Esophagus mucosa (tissue), 1 donor: ENCODE results near the gene RAC2. TPM values are rescaled to one million over a fixed set of nuclear protein-coding genes. Genes with fewer than 3 reads are reported as not detected.
A peak's percentile ranks its signal among the peaks of the same experiment; 100 is the strongest.
"Not testable (repeated sequence)": the region's sequence is repeated elsewhere in the genome, so short reads cannot be mapped to it uniquely, and the experiment has no call there.

Experiments
- ATAC-seq: fragments of 200-7000 bp; cut with Tn5 transposase; one replicate; pipeline ENCODE4 v1.9.1; 2020
- total RNA-seq: library from RNA; stranded (reverse); gene quantifications from one replicate; pipeline ENCODE4 v1.2.4, GENCODE V29; 2023
- donor health status: DM: yes; HTN: yes; CAD: no.

The RAC2 gene
- total RNA-seq, 1 donor from 2014 or later: 19.0 TPM

DNA sequence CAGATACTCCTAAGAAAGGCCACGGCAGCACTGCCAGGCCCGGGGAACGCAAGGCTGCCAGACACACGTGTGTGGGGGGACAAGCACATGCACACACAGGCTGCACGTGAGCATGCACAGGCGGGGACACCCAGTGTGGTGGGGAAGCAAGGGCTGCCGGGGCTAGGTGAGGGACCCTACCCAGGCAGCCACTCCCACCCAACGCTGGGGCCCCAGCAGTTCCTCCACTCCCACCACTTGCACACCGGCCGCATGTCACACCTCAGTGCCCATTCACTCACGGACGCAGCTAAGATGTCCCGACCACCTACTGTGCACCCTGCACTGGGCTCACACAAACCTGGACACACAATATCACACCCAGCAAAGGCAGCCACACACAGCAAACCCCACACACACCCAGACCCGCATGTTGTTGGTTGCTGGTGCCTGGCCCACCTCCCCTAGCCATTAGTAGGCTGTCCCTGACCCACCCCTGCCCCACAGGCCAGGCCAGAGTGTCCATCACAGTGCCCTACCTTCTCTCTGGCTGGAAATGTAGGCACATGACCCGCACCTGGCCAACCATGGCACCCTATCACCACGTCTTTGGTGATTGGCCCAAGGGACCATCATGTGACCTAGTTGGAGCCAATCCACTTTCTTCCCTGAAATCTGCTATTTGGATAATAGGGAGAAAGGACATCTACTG lies 40.6 kb downstream of the RAC2 start:
- ATAC-seq: no peak

DNA sequence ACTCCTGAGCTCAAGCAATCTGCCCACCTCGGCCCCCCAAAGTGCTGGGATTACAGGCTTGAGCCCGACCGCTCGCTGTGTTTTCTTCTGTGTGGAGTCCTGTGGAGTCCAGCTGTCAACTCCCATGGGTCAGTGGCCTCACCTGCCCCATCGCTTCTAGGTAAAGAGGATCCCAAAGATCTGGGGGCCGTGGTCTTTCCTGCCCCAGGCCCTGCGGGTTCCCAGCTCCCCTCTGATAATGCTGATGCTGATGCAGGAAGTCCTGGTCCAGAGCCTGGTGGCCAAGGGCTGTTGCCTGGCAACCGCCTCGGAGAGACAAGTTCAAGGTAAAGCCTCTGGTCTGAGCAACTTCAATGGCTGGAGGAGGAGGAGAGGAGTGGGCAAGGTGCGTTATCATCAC lies 41.4 kb downstream of the RAC2 start:
- ATAC-seq: no peak

DNA sequence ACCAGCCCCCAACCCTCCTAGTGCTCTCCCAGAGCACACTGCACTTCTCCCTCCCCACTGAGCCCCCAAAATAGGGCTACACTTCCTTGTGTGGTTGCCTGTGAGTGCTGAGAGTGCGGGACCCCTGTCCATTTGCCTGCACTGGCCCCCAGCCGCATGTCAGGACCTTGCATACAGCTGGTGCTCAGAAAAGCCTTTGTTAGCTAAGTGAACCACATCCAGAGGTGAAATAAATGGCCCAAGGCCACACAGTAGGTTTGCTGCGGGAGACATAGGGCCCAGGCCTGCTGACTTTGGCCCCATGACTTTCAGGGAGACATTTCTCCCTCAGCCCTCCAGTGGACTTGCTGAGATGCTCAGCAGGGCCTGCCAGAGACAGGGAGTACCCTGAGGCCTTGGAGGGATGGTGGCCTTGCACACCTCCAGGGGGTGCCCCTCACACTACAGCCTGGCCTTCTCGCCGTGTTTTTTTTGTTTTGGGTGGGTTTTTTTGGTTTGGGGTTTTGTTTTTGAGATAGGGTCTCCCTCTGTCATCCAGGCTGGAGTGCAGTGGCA lies 42.0 kb downstream of the RAC2 start:
- no peak for ATAC-seq

DNA sequence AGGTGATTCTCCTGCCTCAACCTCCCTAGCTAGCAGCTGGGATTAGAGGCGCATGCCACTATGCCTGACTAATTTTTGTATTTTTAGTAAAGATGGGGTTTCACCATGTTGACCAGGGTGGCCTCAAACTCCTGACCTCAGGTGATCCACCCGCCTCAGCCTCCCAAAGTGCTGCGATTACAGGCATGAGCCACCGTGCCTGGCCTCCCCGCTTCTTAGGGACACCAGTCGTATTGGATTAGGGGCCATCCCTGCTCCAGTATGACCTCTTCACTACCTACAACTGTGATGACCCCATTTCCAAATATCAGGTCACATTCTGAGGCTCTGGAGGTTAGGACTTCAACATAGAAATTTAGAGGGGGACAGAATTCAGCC lies 42.6 kb downstream of the RAC2 start:
- not testable (repeated sequence) for ATAC-seq

DNA sequence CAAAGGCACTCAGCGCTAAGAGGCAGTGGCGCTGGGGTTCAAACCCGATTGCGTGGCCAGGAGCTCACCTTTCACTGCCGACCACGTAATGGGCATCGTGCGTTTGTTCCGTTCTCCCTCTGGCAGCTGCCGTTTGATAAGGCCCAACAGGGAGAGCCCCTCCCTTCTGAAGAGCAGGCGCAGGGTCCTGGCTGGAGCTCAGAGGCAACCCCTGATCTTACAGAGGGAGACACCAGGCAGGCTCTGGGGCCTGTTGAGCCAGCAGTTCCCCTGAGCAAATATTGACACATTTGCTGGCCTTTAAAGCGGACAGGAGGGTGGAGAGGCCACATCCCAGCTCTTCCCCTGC lies 44.3 kb downstream of the RAC2 start:
- ATAC-seq: peak; percentile 3

DNA sequence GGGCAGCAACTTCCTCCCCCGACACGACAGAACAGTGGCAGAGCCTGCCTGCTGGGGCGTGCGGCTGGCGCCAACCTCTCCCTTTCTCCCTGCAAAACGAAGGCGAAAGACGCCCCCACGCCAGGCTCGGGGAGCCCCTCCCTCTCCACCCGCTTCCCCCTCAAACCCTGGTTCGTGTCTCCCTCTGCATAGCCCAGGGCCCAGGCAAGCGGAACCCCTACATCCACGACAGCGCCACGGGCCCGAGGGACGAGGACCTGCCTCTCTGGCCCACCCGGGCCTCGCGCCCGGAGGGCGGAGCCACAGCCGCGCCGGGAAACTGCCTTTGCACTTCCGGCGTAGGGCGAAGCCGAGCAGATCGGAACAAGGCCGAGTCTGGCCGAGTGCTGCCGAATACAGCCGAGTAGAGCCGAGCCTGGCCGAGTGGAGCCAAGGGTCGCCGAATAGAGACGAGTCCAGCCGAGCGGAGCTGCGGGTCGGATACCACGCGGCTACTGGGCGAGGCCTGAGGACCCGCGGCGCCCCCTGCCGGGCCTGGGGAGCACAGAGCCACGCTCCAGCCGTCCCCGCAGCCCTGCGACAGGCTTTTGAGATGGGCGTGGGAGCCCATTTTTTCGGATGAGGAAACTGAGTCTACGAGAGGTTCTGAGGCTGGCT lies 44.8 kb downstream of the RAC2 start:
- ATAC-seq: peak; percentile 95

DNA sequence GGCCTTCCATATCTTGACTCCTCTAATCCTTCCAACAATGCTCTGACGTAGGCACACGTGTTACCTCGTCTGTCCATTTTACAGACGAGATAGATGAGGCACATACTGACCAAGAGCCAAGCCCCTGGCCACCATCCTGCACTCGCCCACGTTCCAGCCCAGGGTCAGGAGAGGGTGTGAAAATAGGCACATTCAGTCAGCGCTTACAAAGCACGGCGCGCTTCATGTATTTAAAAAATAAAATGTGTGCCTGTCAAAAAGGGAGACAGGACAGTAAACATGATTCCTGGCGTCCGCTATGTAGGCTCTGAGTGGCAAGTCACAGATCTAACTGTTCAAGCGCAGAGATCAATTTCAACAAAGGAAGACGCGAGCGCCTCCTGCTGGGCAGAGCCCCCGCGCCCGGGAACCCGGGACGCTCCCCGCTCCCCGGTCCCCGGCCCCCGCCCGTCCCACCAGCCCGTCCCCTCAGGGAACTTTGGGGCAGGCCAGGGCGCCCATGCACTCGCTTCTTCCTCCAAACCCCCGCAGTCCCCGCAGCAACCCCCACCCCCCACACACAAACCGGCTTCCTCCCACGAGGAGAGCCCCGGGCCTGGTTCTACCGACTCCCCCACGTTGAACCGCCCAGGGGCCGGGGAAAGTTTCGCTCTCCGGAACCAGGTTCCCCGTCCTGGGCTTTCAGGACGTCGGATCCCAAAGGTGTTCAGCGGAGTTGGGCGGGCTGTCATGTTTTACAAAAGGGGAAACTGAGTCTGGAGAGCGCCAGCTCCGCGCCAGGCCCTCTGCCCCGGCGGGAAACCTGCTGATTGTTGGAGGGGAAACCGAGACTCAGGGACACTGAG lies 45.6 kb downstream of the RAC2 start:
- ATAC-seq: peak; percentile 60

DNA sequence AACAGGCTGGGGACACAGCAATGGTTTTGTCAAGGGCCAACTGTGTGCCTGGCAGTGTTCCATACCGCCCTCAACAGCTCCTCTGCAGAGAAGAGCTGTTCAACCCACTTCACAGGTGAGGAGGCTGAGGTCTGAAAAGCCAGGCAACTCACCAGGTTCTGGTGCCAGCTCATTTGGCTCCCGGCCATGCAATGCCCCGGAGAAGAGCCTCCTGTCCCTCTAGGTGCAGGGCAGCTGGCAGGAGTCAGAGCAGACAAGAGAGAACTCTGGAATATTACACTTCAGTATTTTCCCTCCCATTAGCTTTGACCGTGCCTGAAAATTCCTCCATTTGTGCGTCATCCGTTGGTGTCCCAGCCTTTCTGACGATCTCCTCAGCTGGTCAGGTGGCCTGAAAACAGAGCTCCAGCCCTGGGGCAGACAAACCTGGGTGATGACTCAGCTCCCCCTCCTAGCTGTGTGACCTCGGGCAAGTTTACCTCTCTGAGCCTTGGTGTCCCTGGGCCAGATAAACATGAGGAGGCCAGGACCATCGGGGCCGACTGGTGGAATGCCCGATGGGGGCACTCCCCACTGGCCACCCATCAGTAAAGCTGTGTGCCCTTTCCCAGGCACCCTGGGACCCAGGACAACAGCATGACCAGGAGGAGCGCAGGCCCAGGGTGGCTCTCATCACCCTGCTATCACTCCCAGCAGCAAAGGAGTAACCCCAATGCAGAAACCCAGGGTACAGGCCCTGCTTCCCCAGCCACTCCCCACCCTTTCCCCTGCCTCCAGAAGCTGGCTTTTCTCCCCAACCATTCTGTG lies 46.4 kb downstream of the RAC2 start:
- ATAC-seq: peak; percentile 4

DNA sequence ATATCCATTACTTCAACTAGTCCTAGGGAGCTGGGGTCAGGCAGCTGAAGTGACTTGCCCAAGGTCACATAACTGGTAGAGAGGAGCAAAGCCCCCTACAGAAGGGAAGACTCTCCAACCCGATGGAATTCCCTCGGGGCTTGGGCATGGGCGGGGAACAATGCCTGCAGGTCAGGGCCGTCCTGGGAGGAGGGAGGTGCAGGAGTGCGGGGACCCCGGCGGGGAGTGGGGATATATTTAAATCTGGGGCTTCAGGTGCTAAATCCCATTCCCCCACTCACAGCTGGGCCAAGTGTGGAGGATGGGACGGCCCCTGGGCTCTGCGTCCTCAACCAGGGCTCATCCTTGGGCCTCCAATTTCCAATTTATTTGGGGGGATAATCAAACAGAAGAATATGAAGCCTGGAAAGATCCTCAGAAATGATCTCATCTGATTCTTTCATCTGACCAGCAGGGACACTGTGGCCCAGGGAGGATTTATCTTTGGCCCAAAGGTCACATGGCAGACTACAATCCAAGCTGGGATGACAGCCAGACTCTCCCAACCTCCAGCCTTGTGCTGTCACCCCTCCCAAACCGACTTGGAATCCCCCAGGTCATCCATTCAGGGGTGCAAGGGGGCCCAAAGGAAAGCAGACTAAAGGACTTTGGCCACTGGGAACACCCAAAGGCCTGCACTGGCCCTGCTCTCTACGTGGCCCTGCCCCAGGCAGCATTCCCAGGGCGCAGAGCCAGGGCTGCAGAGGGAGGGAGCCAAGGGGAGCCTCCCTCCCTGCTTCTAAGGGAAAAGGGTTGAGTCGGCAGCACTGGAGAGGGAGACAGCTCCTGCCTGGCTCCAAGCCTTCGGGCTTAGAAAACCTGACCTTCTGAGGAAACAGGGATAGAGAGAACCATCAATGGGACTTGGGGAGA lies 47.3 kb downstream of the RAC2 start:
- ATAC-seq: no peak

DNA sequence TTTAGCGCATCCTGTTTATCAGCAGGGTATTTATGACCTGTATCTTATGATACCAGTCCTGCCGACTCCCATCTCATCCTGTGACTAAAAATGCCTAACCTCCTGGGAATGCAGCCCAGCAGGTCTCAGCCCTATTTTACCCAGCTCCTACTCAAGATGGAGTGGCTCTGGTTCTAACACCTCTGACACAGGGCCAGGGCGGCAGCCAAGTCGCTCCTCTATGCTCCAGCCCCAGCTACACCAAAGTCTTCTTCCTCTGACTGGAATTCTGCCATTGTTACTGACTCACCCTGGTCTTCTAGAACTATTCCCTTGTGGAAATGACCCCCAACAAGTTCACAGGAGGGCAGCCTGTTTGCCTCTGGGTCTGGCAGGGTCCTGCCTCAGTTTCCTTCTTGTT lies 48.1 kb downstream of the RAC2 start:
- ATAC-seq: no peak

DNA sequence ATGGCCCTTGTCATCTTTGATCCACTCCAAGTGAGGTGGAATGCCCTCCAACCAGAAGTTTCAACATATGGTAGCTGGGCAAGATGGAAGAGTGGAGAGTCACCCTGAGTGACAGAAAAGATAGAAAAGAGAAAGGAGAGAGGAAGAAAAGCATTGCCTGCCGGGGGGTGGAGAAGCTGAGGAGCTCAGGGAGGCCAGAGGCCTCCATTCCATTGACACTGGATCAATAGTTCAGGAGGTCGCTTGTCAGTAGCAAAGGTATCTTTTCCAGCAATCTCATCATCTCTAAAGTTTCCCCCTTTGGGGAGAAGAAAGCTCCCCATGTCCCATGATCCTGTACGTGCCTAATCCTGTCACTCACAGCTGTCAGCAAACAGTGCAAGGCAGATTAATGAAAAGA lies 49.3 kb downstream of the RAC2 start:
- ATAC-seq: no peak

DNA sequence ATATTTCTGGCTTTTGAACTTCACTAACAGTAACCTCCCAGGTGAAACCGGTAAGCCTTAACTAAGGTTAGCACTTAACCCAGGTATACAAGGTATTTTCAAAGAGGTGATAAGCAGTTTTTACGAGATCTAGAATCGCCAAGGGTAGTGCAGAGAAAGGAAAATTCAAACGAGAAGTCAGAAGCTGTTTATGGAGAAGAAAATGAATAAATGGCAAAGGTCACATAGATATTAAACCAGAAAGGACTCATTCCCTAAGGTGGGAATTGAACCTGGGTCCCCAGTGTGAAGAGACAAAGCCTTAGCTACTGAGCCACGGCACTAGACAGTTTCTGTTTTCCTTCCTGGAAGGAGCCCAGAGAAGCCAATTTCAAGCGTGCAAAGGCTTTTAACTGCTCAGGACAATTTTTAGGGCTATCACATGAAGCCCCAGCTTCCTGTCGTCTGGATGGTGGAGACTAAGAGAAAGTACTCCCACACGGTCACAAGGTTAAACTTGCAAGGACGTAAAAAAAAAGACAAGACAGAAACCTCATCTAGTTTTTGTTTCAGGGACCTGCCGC lies 50.4 kb downstream of the RAC2 start:
- ATAC-seq: no peak

DNA sequence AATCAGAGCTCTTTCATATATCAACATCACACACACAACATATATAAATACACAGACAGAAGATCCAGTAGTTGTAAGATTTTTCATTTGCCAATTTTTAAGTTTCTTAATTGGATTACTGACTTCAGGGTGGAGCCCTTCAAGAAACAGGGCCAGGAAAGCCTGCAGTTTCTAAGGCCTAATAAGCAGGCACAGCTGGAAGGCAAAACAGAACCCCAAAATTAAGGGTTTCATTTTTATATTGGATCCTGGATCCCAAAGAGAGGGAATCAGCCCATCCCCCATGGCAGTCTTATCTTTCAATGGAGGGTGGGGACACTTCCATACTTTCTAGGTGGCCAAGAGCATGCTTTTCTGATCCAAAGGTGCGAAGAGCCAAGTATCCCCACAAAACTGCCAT lies 51.3 kb downstream of the RAC2 start:
- ATAC-seq: no peak

DNA sequence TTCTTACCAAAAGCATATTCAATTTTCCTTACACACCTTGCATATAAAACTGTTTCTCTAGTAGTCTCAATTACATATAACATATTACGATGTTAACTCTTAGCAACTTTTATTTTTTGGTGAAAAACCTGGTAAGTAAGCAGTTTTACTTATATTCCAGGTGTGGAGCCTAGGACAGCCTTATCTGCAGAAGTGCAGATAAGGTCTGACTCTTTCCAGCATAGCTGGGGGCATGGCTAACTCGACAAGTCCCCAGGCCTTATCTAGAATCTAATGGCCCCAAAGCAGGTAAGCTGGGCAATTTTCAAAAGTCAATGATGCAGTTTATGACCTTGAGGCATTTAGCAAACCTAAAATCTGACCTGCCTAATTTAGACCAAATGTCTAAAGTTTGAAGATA lies 51.9 kb downstream of the RAC2 start:
- no peak for ATAC-seq

DNA sequence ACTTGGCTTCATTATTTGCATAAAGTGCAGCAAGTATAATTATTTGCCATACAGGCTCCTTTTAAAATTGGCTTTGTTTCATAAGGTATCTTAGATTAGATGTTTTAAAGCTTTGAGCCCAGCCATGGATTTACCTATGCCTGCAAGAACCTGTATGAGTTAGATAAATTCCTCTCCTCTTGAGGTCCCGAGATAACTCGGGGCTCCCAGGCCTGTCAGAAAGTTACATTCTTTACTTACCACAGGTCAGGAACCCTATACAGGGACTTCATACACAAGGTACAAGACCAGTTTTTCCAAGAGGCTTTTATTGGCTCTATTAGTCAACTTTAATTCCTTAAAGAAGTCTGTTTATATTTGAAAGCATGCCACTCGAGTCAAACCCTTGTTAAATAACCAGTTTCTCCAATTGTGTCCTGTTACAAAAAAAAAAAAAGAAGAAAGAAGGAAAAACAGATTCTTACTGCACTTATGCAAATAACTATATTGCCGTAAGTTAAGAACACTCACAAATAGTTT lies 53.7 kb downstream of the RAC2 start:
- no peak for ATAC-seq

DNA sequence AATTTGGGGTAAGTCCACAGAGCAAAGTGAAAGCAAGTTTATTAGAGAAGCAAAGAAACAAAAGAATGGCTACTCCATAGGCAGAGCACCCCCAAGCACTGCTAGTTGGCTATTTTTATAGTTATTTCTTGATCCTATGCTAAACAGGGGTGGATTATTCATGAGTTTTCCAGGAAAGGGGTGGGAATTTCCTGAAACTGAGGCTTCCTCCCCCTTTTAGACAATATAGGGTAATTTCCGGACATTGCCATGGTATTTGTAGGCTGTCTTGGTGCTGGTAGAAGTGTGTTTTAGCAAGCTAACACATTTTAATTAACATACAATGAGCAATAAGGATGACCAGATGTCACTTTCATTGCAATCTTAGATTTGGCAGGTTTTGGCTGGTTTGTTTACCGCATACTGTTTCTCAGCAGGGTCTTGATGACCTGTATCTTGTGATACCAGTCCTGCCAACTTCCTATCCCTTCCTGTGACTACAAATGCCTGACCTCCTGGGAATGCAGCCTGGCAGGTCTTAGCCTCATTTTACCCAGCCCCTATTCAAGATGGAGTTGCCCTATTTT lies 55.1 kb downstream of the RAC2 start:
- ATAC-seq: peak; percentile 40

DNA sequence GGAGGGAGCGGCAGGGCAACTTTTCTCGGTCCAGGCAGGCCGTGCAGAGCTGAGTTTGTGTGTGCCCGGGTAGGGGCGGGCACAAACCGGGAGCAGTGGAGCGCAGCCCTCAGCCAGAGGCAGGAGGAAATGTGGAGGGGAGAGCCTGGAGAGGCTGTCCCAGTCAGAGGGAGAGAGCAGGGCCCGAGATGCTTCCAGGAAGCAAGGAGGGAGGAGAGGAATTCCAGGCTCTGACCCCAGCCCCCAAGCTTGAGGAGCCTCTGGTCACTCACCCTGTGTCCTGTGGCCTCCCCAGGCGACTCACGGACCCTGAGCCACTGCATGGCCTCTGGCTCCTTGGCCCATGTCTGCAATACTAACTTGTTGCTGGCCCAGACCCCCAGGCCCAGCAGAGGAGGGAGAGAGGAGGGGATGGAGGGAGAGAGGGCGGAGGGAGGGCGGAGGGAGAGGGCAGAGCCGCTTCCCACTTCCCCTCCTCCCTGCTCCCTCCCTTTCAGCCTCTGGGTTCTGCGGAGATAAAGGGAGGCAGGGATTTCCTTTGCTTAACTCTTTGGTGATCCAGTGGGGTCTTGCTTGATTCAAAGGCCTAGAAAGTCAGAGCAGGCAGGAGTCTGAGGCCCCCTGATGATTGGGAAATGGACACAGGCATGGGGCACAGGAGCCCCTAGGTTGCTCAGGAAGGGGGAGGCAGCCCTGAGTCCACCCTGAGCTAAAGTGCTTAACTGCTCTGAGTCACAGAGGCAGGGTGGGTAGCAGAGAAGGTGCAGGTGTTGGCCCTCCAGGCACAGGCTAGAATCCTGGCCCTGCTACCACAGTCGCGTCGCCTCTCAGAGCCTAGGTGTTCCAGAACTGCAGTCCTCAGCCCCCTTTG lies 55.9 kb downstream of the RAC2 start, which contains the start of gene C1QTNF6:
Gene C1QTNF6, minus strand, starts transcription at position 357 of the 871 bp plus-strand sequence. Its CDS starts 34 bp downstream, at position 323.
- ATAC-seq: peak; percentile 54

DNA sequence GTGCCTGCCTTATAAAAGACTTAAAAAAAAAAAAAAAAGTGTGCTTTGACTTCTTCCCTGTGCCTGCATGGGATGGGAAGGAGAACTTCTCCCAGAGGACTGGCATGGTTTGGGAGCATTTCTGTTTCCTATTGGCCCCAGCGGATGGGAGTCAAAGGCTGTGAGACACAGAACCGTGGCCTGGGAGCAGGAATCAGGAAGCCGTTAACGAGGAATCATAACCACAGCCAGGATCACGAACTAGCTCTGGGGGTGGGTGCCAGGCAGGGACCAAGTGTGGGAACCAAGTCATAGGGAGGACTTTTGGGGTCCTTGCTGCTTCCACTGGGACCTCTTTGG lies 56.5 kb downstream of the RAC2 start:
- peak; percentile 2 for ATAC-seq

DNA sequence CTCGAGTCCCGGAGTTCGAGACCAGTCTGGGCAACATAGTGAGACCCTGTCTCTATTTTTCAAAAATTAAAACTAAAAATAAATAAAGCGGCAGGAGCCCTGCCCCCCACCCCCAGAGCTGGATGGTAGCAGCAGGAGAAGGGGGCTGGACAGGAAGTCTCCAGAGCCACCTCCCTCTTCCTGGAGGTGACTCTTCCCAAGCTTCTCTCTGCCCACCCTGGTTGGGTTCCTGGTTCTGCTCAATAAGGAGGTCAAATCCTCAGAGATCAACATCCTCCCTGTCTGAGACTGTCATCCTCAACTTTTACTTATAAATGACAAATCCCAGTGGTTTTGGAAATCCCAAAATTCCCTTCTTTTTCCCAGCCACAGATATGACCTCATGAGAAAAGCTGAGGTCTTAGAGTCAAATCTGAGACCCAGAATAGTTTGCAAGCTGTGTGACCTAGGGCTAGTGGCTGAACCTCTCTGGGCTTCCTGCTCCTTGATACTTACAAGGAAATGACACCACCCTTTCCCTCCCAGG lies 57.0 kb downstream of the RAC2 start:
- ATAC-seq: no peak
